HFF-Myc (cell line): Measurements from ENCODE around the gene FOLR3.
A peak's percentile ranks its signal among the peaks of the same experiment; 100 is the strongest.
"Not testable (repeated sequence)": the region's sequence is repeated elsewhere in the genome, so short reads cannot be mapped to it uniquely, and the experiment has no call there.

Experiments used
- DNase-seq: peaks from one replicate; pipeline ENCODE4 v3.0.0-alpha.2; 2011; ENCODE audit warnings: low read depth; ENCODE audit errors: extremely low read depth
- H3K4me3 ChIP-seq: replicated peaks from 2 replicates; pipeline ENCODE4 v1.5.1; 2011; ENCODE audit warnings: low read depth, mild to moderate bottlenecking, control low read depth, low read length
- CTCF ChIP-seq: IDR thresholded peaks from 2 replicates; pipeline ENCODE4 v1.5.1; 2012; ENCODE audit warnings: mild to moderate bottlenecking, low read depth, low read length, control low read depth; ENCODE audit errors: missing control alignments

Gene FOLR3

DNA sequence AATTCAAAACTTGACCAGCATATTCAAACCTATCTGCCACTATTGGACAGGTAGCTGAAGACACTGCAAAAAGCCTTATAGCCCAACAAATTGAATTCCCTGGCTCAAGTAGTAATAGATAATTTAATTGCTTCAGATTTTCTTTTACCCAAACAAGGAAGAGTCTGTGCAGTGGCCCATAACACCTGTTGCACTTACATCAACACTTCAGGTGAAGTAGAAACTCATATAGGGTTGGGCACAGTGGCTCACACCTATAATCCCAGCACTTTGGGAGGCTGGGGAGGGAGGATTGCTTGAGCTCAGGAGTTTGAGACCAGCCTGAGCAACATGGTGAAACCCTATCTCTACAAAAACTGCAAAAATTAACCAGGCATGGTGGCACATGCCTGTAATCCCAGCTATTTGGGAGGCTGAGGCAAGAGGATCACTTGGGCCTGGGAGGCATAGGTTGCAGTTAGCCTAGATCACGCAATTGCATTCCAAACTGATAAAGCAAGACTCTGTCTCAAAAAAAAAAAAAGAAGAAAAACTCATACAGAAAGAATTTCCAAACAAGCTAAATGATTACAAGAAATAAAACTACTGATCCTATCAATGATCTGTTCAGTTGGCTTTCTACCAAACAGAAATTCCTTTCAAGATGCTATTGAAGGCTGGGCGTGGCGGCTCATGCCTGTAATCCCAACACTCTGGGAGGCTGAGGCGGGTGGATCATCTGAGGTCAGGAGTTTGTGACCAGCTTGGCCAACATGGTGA lies 9.5 kb downstream of the FOLR3 start:
- TF ChIP-seq CTCF: no peak
- H3K4me3 ChIP-seq: no peak overlapping the region
- peak; percentile 2 for DNase-seq

DNA sequence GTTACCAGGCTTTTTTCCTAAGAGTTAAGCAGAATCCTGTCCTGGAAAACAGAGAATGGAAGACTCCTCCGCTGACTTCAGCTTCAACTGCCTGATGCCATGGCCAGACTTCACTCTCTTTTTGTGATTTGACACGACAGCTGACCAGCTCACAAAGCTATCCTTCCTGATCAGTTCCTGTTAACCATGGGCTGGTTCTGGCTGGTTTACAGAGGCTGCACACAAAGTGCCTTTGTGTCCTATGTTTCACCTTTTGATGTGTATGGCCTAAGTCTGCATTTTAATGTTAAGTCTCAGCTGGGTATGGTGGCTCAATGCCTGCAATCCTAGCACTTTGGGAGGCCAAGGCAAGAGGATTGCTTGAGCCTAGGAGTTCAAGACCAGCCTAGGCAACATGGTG lies 11.1 kb downstream of the FOLR3 start:
- DNase-seq: no peak
- no peak overlapping the region for H3K4me3 ChIP-seq
- TF ChIP-seq CTCF: no peak

DNA sequence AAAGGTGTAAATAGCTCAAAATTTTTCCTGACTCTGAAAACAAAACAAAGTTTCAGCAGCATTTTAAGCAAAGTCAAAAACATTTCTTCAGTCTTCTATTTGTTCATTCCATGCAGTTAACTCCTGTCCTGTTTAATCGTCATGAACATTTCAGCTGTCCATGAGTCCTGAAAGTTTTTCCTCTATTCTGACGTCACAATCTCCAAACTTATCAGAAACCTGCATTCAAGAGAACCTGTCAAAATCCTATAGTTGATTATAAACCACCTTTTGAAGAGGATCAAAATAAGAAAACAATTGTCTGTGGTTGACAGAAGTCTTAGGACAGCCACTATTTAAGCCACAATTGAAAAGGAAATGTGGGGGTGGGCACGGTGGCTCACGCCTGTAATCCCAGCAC lies 15.4 kb downstream of the FOLR3 start:
- no peak for TF ChIP-seq CTCF
- H3K4me3 ChIP-seq: no peak overlapping the region
- no peak for DNase-seq

GRCh38 chr11:72153874-72154273 lies 18.3 kb downstream of the FOLR3 start:
- not testable (repeated sequence) for H3K4me3 ChIP-seq, DNase-seq

- TF ChIP-seq CTCF: no peak
- H3K4me3 ChIP-seq: no peak overlapping the region
- no peak for DNase-seq
These were observed 19.3 kb downstream of the FOLR3 start for GRCh38 chr11:72154816-72155215.

- DNase-seq: no peak
- H3K4me3 ChIP-seq: no peak overlapping the region
- TF ChIP-seq CTCF: no peak
These were observed 20.2 kb downstream of the FOLR3 start for GRCh38 chr11:72155751-72156150.

GRCh38 chr11:72157131-72157530 lies 21.6 kb downstream of the FOLR3 start:
- H3K4me3 ChIP-seq: no peak overlapping the region
- TF ChIP-seq CTCF: no peak
- no peak for DNase-seq
